SK-N-SH (cell line): ENCODE results near the gene UCP3. TPM values are rescaled to one million over a fixed set of nuclear protein-coding genes. Genes with fewer than 3 reads are reported as not detected.

Source experiments
- CTCF ChIA-PET: fragments of 300-600, 350-600 bp; formaldehyde crosslinking; extraction: SDS; loops from one replicate; lab custom pipeline; 2021; lab: Yijun Ruan, JAX
- POLR2A ChIA-PET: fragments of 350-600 bp; sonication (Branson Sonifier 250); formaldehyde crosslinking; extraction: SDS; loops from one replicate; lab custom pipeline; 2020; ENCODE audit warnings: antibody characterized with exemption, inconsistent platforms; lab: Yijun Ruan, JAX
- DNase-seq: peaks from one replicate; pipeline ENCODE4 v3.0.0; 2012
- H2AFZ ChIP-seq: fragments of 200-600 bp; sonication (generic); 2 replicates; pipeline ENCODE4 v1.8.1; 2016; ENCODE audit warnings: antibody characterized with exemption, mild to moderate bottlenecking, low read depth
- H3F3A ChIP-seq: fragments of 200-600 bp; sonication (generic); replicated peaks from 2 replicates; pipeline ENCODE3; 2016; ENCODE audit warnings: antibody characterized with exemption, mild to moderate bottlenecking; ENCODE audit not compliant: insufficient read depth
- H3K27ac ChIP-seq, 2 experiments: fragments of 200-500 bp in 1 of 2; fragments of 200-600 bp in 1 of 2; sonication (Bioruptor generic) in 1 of 2; sonication (generic), shearing (Covaris generic) in 1 of 2; 2 replicates each; pipeline versions ENCODE4 v1.5.1 to v1.6.1; 2014 to 2016; ENCODE audit warnings: low read depth in 2 of 2, inconsistent platforms in 1 of 2, low read length in 1 of 2, mild to moderate bottlenecking in 1 of 2, mixed read lengths in 1 of 2
- H3K27me3 ChIP-seq: fragments of 200-600 bp; sonication (generic), shearing (Covaris generic); 2 replicates; pipeline ENCODE4 v1.6.1; 2016; ENCODE audit warnings: mixed run types; ENCODE audit not compliant: insufficient read depth
- H3K36me3 ChIP-seq, 2 experiments: fragments of 200-500 bp in 1 of 2; fragments of 200-600 bp in 1 of 2; sonication (Bioruptor generic) in 1 of 2; sonication (generic) in 1 of 2; replicated peaks in 1 of 2; 2 replicates each; pipeline versions ENCODE3 to v1.5.1; 2014 to 2016; ENCODE audit warnings: low read length in 1 of 2, mild to moderate bottlenecking in 1 of 2; ENCODE audit not compliant: insufficient read depth in 2 of 2, control insufficient read depth in 1 of 2
- H3K4me1 ChIP-seq, 2 experiments: fragments of 200-500 bp in 1 of 2; fragments of 200-600 bp in 1 of 2; sonication (Bioruptor generic) in 1 of 2; sonication (generic), shearing (Covaris generic) in 1 of 2; 2 replicates each; pipeline versions ENCODE4 v1.5.1 to v1.6.1; 2014 to 2016; ENCODE audit warnings: low read depth in 1 of 2, low read length in 1 of 2, mixed run types in 1 of 2; ENCODE audit not compliant: insufficient read depth in 2 of 2, control insufficient read depth in 1 of 2
- H3K4me2 ChIP-seq: fragments of 200-600 bp; sonication (generic), shearing (Covaris generic); 2 replicates; pipeline ENCODE4 v1.6.1; 2017; ENCODE audit warnings: mixed run types
- H3K4me3 ChIP-seq, 2 experiments: fragments of 200-500 bp in 1 of 2; fragments of 200-600 bp in 1 of 2; sonication (Bioruptor generic) in 1 of 2; sonication (generic), shearing (Covaris generic) in 1 of 2; 2 replicates each; pipeline versions ENCODE4 v1.5.1 to v1.8.1; 2014 to 2016; ENCODE audit warnings: low read depth in 2 of 2, inconsistent platforms in 1 of 2, low read length in 1 of 2, mild to moderate bottlenecking in 1 of 2, mixed read lengths in 1 of 2, moderate library complexity in 1 of 2
- H3K79me2 ChIP-seq: fragments of 200-600 bp; sonication (generic); 2 replicates; pipeline ENCODE4 v1.8.1; 2017; ENCODE audit warnings: mild to moderate bottlenecking; ENCODE audit not compliant: insufficient read depth
- H3K9ac ChIP-seq: fragments of 200-600 bp; sonication (generic); 2 replicates; pipeline ENCODE4 v1.6.1; 2017; ENCODE audit warnings: mixed run types
- H3K9me2 ChIP-seq: fragments of 200-600 bp; sonication (generic); 2 replicates; pipeline ENCODE4 v1.6.1; 2017; ENCODE audit warnings: mixed run types
- H3K9me3 ChIP-seq: fragments of 200-600 bp; sonication (generic); 2 replicates; pipeline ENCODE4 v1.6.1; 2017; ENCODE audit warnings: mixed run types, mild to moderate bottlenecking, moderate library complexity
- H4K20me1 ChIP-seq: fragments of 200-600 bp; sonication (generic); 2 replicates; pipeline ENCODE4 v1.6.1; 2017; ENCODE audit warnings: mild to moderate bottlenecking, mixed run types; ENCODE audit not compliant: insufficient read depth
- CHD2 ChIP-seq: fragments of 150-350 bp; IDR thresholded peaks from 2 replicates; pipeline ENCODE4 v1.6.1; 2018; ENCODE audit warnings: low read length; ENCODE audit not compliant: partially characterized antibody
- ELF1 ChIP-seq: IDR thresholded peaks from 2 replicates; pipeline ENCODE4 v1.4.0; 2012
- EP300 ChIP-seq, 2 experiments: IDR thresholded peaks; 2 replicates each; pipeline versions ENCODE4 v1.4.0 to v1.6.1; 2012; ENCODE audit warnings: borderline replicate concordance in 1 of 2, low read depth in 1 of 2, low read length in 1 of 2
- FOSL2 ChIP-seq: IDR thresholded peaks from 2 replicates; pipeline ENCODE4 v1.4.0; 2012; ENCODE audit warnings: low read depth, mild to moderate bottlenecking, moderate library complexity, borderline replicate concordance
- JUND ChIP-seq: IDR thresholded peaks from 2 replicates; pipeline ENCODE4 v1.4.0; 2012
- NFIC ChIP-seq: IDR thresholded peaks from 2 replicates; pipeline ENCODE4 v1.4.0; 2012; ENCODE audit warnings: borderline replicate concordance
- NRF1 ChIP-seq: IDR thresholded peaks from 2 replicates; pipeline ENCODE4 v1.6.1; 2012; ENCODE audit warnings: low read depth, mild to moderate bottlenecking, low read length
- POLR2AphosphoS5 ChIP-seq: IDR thresholded peaks from 2 replicates; pipeline ENCODE4 v1.6.1; 2012; ENCODE audit warnings: low read depth, low read length
- RAD21 ChIP-seq: IDR thresholded peaks from 2 replicates; pipeline ENCODE4 v1.6.1; 2012; ENCODE audit warnings: mild to moderate bottlenecking, low read length
- RFX5 ChIP-seq: IDR thresholded peaks from 2 replicates; pipeline ENCODE4 v1.6.1; 2012; ENCODE audit warnings: mild to moderate bottlenecking, improper control_type of control experiment, low read length
- RXRA ChIP-seq: IDR thresholded peaks from 2 replicates; pipeline ENCODE4 v1.4.0; 2012; ENCODE audit warnings: low read depth, mild to moderate bottlenecking, borderline replicate concordance
- SIN3A ChIP-seq: IDR thresholded peaks from 2 replicates; pipeline ENCODE4 v1.6.1; 2012; ENCODE audit warnings: low read depth, mild to moderate bottlenecking, low read length, moderate library complexity, borderline replicate concordance
- SMC3 ChIP-seq: IDR thresholded peaks from 2 replicates; pipeline ENCODE4 v1.6.1; 2012; ENCODE audit warnings: low read depth, low read length, improper control_type of control experiment
- TCF12 ChIP-seq: IDR thresholded peaks from 2 replicates; pipeline ENCODE4 v1.4.0; 2012
- WGBS: methylation state at CpG from one replicate; pipeline ENCODE4 v1.1.6; 2017; ENCODE audit warnings: low lambda C conversion rate; 5-methylcytosine and 5-hydroxymethylcytosine counted together
- polyA plus RNA-seq, 3 experiments: library from polyadenylated mRNA; depleted of rRNA; stranded (reverse); fragments of >200 nt; gene quantifications; 2 replicates each; pipeline ENCODE4 v1.2.3, GENCODE V29; 2012
- TF ChIP-seq, protein P1 (sequence below): IDR thresholded peaks from 2 replicates; pipeline ENCODE4 v1.4.0; 2012; ENCODE audit warnings: low read depth, borderline replicate concordance
- TF ChIP-seq, protein P2 (sequence below): fragments of 150-350 bp; IDR thresholded peaks from 2 replicates; pipeline ENCODE4 v1.6.1; 2017; ENCODE audit warnings: antibody characterized with exemption, low read length, low read depth, borderline replicate concordance
- TF ChIP-seq, protein P3 (sequence below): IDR thresholded peaks from 2 replicates; pipeline ENCODE4; 2012
- TF ChIP-seq, protein P4 (sequence below): IDR thresholded peaks from 2 replicates; pipeline ENCODE4 v1.4.0; 2012; ENCODE audit warnings: low read depth
- TF ChIP-seq, protein P5 (sequence below): IDR thresholded peaks from 2 replicates; pipeline ENCODE4 v1.6.1; 2012; ENCODE audit warnings: mild to moderate bottlenecking, low read depth, low read length, moderate library complexity
- TF ChIP-seq, protein P6 (sequence below): fragments of 150-350 bp; IDR thresholded peaks from 2 replicates; pipeline ENCODE4 v1.6.1; 2016; ENCODE audit warnings: mild to moderate bottlenecking, low read depth, low read length

Gene UCP3
- polyA plus RNA-seq, 1 of the 3 experiments (the other 2 are of a cell fraction), result 1.2 TPM

DNA sequence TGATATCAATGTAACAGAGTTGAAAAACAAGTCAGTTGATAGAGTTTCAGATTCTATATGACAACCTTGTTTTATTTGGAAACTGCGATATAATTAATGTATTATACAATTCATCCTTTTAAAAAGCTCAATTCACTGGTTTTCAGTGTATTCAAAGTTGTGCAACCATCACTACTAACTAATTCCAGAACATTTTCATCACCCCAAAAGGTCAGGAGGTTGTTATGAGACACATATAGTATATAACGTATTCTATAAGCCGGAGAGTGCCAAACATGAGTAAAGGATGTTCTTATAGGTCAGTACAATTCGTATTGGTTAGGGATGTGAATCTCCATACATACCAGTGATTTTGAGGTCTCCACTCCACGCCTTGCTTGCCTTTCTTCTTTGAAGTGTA, 40.1 kb upstream of the UCP3 start:
- no peaks in the 10 kb centered on the region for H3K9me2 ChIP-seq
- no peaks in the 10 kb centered on the region for H3K9me3 ChIP-seq
- no peaks in the 10 kb centered on the region for H4K20me1 ChIP-seq
- H3K79me2 ChIP-seq, result no peaks in the 10 kb centered on the region
- no peak overlapping the region for H3K9ac ChIP-seq
- CTCF ChIA-PET, result no interaction called here
- H3K4me1 ChIP-seq, result no peaks in the 10 kb centered on the region
- WGBS, result 97% methylated on average over 5 of the region's 5 CpGs
- H3K4me3 ChIP-seq, result no peak overlapping the region
- no peaks in the 10 kb centered on the region for H3K27me3 ChIP-seq
- H2AFZ ChIP-seq, result no peak overlapping the region
- no peak for DNase-seq
- no peak overlapping the region for H3K27ac ChIP-seq
- POLR2A ChIA-PET, result no interaction called here
- no peak overlapping the region for H3K4me2 ChIP-seq
- H3F3A ChIP-seq, result no peaks in the 10 kb centered on the region
- peaks cover 19 to 47% of the 10 kb centered on the region in 2 experiments for H3K36me3 ChIP-seq
- TF ChIP-seq TCF12, result no peak

DNA sequence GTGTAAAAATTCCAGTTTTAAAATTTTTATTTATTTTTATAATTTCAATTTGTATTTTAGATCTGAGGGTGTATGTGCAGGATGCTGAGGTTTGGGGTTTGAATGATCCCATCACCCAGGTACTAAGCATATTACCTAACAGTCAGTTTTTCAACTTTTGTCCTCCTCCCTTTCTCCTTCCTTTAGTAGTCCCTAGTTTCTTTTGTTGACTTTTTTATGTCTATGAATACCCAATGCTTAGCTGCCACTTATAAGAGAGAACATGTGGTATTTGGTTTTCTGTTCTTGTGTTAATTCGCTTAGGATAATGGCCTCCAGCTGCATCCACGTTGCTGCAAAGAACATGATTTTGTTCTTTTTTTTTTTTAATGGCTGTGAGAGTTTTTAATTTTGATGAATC, 35.7 kb upstream of the UCP3 start:
- no peaks in the 10 kb centered on the region for H3K9me3 ChIP-seq
- ChIA-PET POLR2A (no interaction called here), CTCF (interaction anchor here (0.6 to 1.8 kb wide), 2 partner anchors 35 to 80 kb away, joined by 3 to 6 read pairs; no protein-coding TSS in a partner anchor)
- no peaks in the 10 kb centered on the region for H3K4me1 ChIP-seq
- no peaks in the 10 kb centered on the region for H3K9me2 ChIP-seq
- no peak overlapping the region for H3K4me2 ChIP-seq
- no peaks in the 10 kb centered on the region for H3K79me2 ChIP-seq
- H3K36me3 ChIP-seq, result peaks cover 18 to 54% of the 10 kb centered on the region in 2 experiments
- H3F3A ChIP-seq, result no peaks in the 10 kb centered on the region
- DNase-seq, result no peak
- H3K9ac ChIP-seq, result no peak overlapping the region
- no peak overlapping the region for H2AFZ ChIP-seq
- TF ChIP-seq RXRA, result no peak
- TF ChIP-seq, protein P1, sequence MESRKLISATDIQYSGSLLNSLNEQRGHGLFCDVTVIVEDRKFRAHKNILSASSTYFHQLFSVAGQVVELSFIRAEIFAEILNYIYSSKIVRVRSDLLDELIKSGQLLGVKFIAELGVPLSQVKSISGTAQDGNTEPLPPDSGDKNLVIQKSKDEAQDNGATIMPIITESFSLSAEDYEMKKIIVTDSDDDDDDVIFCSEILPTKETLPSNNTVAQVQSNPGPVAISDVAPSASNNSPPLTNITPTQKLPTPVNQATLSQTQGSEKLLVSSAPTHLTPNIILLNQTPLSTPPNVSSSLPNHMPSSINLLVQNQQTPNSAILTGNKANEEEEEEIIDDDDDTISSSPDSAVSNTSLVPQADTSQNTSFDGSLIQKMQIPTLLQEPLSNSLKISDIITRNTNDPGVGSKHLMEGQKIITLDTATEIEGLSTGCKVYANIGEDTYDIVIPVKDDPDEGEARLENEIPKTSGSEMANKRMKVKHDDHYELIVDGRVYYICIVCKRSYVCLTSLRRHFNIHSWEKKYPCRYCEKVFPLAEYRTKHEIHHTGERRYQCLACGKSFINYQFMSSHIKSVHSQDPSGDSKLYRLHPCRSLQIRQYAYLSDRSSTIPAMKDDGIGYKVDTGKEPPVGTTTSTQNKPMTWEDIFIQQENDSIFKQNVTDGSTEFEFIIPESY, result no peak
- TF ChIP-seq, protein P2, sequence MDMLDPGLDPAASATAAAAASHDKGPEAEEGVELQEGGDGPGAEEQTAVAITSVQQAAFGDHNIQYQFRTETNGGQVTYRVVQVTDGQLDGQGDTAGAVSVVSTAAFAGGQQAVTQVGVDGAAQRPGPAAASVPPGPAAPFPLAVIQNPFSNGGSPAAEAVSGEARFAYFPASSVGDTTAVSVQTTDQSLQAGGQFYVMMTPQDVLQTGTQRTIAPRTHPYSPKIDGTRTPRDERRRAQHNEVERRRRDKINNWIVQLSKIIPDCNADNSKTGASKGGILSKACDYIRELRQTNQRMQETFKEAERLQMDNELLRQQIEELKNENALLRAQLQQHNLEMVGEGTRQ, result no peak
- no peak for TF ChIP-seq CHD2
- no peak for TF ChIP-seq ELF1
- no peak for TF ChIP-seq EP300 (IDR thresholded peaks at IDR 0.05; ENCODE audit: borderline replicate concordance in 1 of 2, low read depth in 1 of 2, low read length in 1 of 2)
- no peak for TF ChIP-seq JUND
- TF ChIP-seq, protein P3, sequence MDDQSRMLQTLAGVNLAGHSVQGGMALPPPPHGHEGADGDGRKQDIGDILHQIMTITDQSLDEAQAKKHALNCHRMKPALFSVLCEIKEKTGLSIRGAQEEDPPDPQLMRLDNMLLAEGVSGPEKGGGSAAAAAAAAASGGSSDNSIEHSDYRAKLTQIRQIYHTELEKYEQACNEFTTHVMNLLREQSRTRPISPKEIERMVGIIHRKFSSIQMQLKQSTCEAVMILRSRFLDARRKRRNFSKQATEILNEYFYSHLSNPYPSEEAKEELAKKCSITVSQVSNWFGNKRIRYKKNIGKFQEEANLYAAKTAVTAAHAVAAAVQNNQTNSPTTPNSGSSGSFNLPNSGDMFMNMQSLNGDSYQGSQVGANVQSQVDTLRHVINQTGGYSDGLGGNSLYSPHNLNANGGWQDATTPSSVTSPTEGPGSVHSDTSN, result no peak
- no peak for TF ChIP-seq SMC3
- TF ChIP-seq, protein P4, sequence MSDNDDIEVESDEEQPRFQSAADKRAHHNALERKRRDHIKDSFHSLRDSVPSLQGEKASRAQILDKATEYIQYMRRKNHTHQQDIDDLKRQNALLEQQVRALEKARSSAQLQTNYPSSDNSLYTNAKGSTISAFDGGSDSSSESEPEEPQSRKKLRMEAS, result no peak
- TF ChIP-seq, protein P5, sequence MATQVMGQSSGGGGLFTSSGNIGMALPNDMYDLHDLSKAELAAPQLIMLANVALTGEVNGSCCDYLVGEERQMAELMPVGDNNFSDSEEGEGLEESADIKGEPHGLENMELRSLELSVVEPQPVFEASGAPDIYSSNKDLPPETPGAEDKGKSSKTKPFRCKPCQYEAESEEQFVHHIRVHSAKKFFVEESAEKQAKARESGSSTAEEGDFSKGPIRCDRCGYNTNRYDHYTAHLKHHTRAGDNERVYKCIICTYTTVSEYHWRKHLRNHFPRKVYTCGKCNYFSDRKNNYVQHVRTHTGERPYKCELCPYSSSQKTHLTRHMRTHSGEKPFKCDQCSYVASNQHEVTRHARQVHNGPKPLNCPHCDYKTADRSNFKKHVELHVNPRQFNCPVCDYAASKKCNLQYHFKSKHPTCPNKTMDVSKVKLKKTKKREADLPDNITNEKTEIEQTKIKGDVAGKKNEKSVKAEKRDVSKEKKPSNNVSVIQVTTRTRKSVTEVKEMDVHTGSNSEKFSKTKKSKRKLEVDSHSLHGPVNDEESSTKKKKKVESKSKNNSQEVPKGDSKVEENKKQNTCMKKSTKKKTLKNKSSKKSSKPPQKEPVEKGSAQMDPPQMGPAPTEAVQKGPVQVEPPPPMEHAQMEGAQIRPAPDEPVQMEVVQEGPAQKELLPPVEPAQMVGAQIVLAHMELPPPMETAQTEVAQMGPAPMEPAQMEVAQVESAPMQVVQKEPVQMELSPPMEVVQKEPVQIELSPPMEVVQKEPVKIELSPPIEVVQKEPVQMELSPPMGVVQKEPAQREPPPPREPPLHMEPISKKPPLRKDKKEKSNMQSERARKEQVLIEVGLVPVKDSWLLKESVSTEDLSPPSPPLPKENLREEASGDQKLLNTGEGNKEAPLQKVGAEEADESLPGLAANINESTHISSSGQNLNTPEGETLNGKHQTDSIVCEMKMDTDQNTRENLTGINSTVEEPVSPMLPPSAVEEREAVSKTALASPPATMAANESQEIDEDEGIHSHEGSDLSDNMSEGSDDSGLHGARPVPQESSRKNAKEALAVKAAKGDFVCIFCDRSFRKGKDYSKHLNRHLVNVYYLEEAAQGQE, result no peak
- TF ChIP-seq NFIC, result no peak
- no peak for TF ChIP-seq FOSL2
- TF ChIP-seq POLR2AphosphoS5, result no peak
- no peak for TF ChIP-seq RFX5
- TF ChIP-seq, protein P6, sequence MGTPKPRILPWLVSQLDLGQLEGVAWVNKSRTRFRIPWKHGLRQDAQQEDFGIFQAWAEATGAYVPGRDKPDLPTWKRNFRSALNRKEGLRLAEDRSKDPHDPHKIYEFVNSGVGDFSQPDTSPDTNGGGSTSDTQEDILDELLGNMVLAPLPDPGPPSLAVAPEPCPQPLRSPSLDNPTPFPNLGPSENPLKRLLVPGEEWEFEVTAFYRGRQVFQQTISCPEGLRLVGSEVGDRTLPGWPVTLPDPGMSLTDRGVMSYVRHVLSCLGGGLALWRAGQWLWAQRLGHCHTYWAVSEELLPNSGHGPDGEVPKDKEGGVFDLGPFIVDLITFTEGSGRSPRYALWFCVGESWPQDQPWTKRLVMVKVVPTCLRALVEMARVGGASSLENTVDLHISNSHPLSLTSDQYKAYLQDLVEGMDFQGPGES, result no peak
- TF ChIP-seq RAD21, result no peak
- no peak for TF ChIP-seq NRF1
- no peak for TF ChIP-seq SIN3A
- no peak for TF ChIP-seq TCF12
- H3K4me3 ChIP-seq, result no peak overlapping the region
- no peak overlapping the region for H3K27ac ChIP-seq
- no peaks in the 10 kb centered on the region for H4K20me1 ChIP-seq
- no peaks in the 10 kb centered on the region for H3K27me3 ChIP-seq
- 64% methylated on average over 2 of the region's 2 CpGs for WGBS
